Panc1 (cell line): ENCODE measurements around the gene DPYD.

Experiments
- CTCF ChIP-seq: fragments of 450-650 bp; IDR thresholded peaks from 2 replicates; pipeline ENCODE4 v1.5.1; 2017; ENCODE audit warnings: mild to moderate bottlenecking
- POLR2AphosphoS5 ChIP-seq: IDR thresholded peaks from 2 replicates; pipeline ENCODE4 v1.6.1; 2012; ENCODE audit warnings: mild to moderate bottlenecking, low read depth, low read length, moderate library complexity

GRCh38 chr1:97372531-97372930, 548.3 kb downstream of the DPYD start:
- no peak for TF ChIP-seq CTCF
- TF ChIP-seq POLR2AphosphoS5: no peak
